HG02840 (cell line): Measurements from ENCODE around the gene TMTC1.

Source experiments
- ATAC-seq: cut with Tn5 transposase; IDR thresholded peaks from one replicate; pipeline ENCODE4 v1.9.1; 2021; ENCODE audit warnings: mild to moderate bottlenecking, moderate library complexity, moderate number of reproducible peaks; ENCODE audit not compliant: unreplicated experiment, low FRiP score

Gene TMTC1

GRCh38 chr12:29781705-29782266 lies 2.0 kb downstream of the TMTC1 start:
- ATAC-seq: peak; percentile 27

- ATAC-seq: no peak
Measured at GRCh38 chr12:29781188-29781587, 2.6 kb downstream of the TMTC1 start.

- ATAC-seq: no peak
Measured at GRCh38 chr12:29780084-29780483, 3.7 kb downstream of the TMTC1 start.

GRCh38 chr12:29778531-29778930 lies 5.2 kb downstream of the TMTC1 start:
- no peak for ATAC-seq

GRCh38 chr12:29773076-29773475 lies 10.7 kb downstream of the TMTC1 start:
- ATAC-seq: no peak

GRCh38 chr12:29771786-29772185 lies 12.0 kb downstream of the TMTC1 start:
- no peak for ATAC-seq

GRCh38 chr12:29771165-29771564 lies 12.6 kb downstream of the TMTC1 start:
- no peak for ATAC-seq

GRCh38 chr12:29769162-29769858 lies 14.4 kb downstream of the TMTC1 start:
- no peak for ATAC-seq

GRCh38 chr12:29768372-29768771 lies 15.4 kb downstream of the TMTC1 start:
- ATAC-seq: no peak

GRCh38 chr12:29763301-29763683 lies 20.4 kb downstream of the TMTC1 start:
- no peak for ATAC-seq

GRCh38 chr12:29762637-29763300 lies 21.0 kb downstream of the TMTC1 start:
- no peak for ATAC-seq

- ATAC-seq: no peak
Measured at GRCh38 chr12:29759950-29760349, 23.8 kb downstream of the TMTC1 start.

- no peak for ATAC-seq
Measured at GRCh38 chr12:29756741-29757390, 26.9 kb downstream of the TMTC1 start.

- no peak for ATAC-seq
Measured at GRCh38 chr12:29754235-29755189, 29.2 kb downstream of the TMTC1 start.

- no peak for ATAC-seq
Measured at GRCh38 chr12:29752121-29752520, 31.6 kb downstream of the TMTC1 start.

GRCh38 chr12:29751676-29752075 lies 32.1 kb downstream of the TMTC1 start:
- ATAC-seq: no peak

GRCh38 chr12:29750928-29751220 lies 32.9 kb downstream of the TMTC1 start:
- no peak for ATAC-seq

GRCh38 chr12:29750131-29750927 lies 33.4 kb downstream of the TMTC1 start:
- peak; percentile 79 for ATAC-seq

- no peak for ATAC-seq
Measured at GRCh38 chr12:29744365-29744764, 39.4 kb downstream of the TMTC1 start.

- no peak for ATAC-seq
Measured at GRCh38 chr12:29743801-29744200, 39.9 kb downstream of the TMTC1 start.
